Transverse colon (tissue), 4 donors: ENCODE results near the gene NFE2L3. TPM values are rescaled to one million over a fixed set of nuclear protein-coding genes. Genes with fewer than 3 reads are reported as not detected.
"Not testable (repeated sequence)": the region's sequence is repeated elsewhere in the genome, so short reads cannot be mapped to it uniquely, and the experiment has no call there.

Source experiments
- DNase-seq: peaks from one replicate; pipeline ENCODE4 v3.0.0-alpha.2; 2019
- H3K27ac ChIP-seq, 4 donors: fragments of 200-600 bp; sonication (generic); 2 replicates each; pipeline ENCODE4 v1.5.1; 2016 to 2018; ENCODE audit warnings: inconsistent platforms in 4 of 4
- H3K27me3 ChIP-seq: fragments of 200-600 bp; sonication (generic); 2 replicates; pipeline ENCODE4 v1.5.1; 2017; ENCODE audit warnings: inconsistent platforms
- H3K36me3 ChIP-seq, 4 donors: fragments of 200-600 bp; sonication (generic); 2 replicates each; pipeline ENCODE4 v1.5.1; 2017 to 2019; ENCODE audit warnings: inconsistent platforms in 4 of 4
- H3K4me1 ChIP-seq, 4 donors: fragments of 200-600 bp; sonication (generic); 2 replicates each; pipeline ENCODE4 v1.5.1; 2017 to 2020; ENCODE audit warnings: inconsistent platforms in 4 of 4
- H3K4me3 ChIP-seq, 4 donors: fragments of 200-600 bp; sonication (generic); 1 replicate in 1 of 4; 2 replicates in 3 of 4; pipeline versions ENCODE4 v1.5.1 to v1.6.1; 2017 to 2019; ENCODE audit warnings: inconsistent platforms in 4 of 4
- H3K9me3 ChIP-seq, 2 donors: fragments of 200-600 bp; sonication (generic); 2 replicates each; pipeline ENCODE4 v1.5.1; 2017 to 2019; ENCODE audit warnings: inconsistent platforms in 2 of 2
- CTCF ChIP-seq, 5 experiments: fragments of 200-600 bp in 3 of 5; fragments of 450-650 bp in 2 of 5; sonication (generic) in 3 of 5; IDR thresholded peaks; 1 replicate in 2 of 5; 2 replicates in 3 of 5; pipeline ENCODE4 v1.5.1; 2016 to 2017; ENCODE audit warnings: antibody characterized with exemption in 5 of 5, inconsistent platforms in 3 of 5, mild to moderate bottlenecking in 2 of 5, moderate library complexity in 1 of 5
- EP300 ChIP-seq: sonication (generic); formaldehyde crosslinking; IDR thresholded peaks from one replicate; pipeline ENCODE4 v1.6.1; 2017; ENCODE audit warnings: antibody characterized with exemption, low read depth
- POLR2A ChIP-seq: fragments of 450-650 bp; IDR thresholded peaks from one replicate; pipeline ENCODE4 v1.6.1; 2016; ENCODE audit warnings: antibody characterized with exemption, mild to moderate bottlenecking, moderate library complexity
- POLR2AphosphoS5 ChIP-seq, 3 donors: sonication (generic); formaldehyde crosslinking; IDR thresholded peaks; one replicate each; pipeline ENCODE4 v1.6.1; 2016; ENCODE audit warnings: antibody characterized with exemption in 3 of 3
- WGBS, 2 donors: methylation state at CpG; one replicate each; pipeline ENCODE4 v1.1.5; 2018; ENCODE audit warnings: low coverage in 1 of 2; 5-methylcytosine and 5-hydroxymethylcytosine counted together
- in situ Hi-C, 4 donors: fragments of 200-750 bp; cut with MboI; loops; one replicate each; pipeline versions ENCODE4 v1.15.0 to v1.15.1; 2017; ENCODE audit warnings: low sequenced_read_pairs in 3 of 4, low pct_ligation_motif_present in 1 of 4, low pct_unique_long_range_greater_than_20kb in 1 of 4
- intact Hi-C: fragments of 100-400 bp; cut with DNase I; formaldehyde crosslinking; loops from one replicate; pipeline ENCODE4 v1.15.1; 2023; ENCODE audit warnings: low total_unique reads
- total RNA-seq, 4 donors: library from RNA; depleted of rRNA; stranded (reverse); fragments of >200 nt; gene quantifications; one replicate each; pipeline ENCODE4 v1.1.0, GENCODE V29; 2016

NFE2L3 gene
- total RNA-seq, 4 donors from 2014 or later: 1.4 to 11.4 (median 6.6) TPM

DNA sequence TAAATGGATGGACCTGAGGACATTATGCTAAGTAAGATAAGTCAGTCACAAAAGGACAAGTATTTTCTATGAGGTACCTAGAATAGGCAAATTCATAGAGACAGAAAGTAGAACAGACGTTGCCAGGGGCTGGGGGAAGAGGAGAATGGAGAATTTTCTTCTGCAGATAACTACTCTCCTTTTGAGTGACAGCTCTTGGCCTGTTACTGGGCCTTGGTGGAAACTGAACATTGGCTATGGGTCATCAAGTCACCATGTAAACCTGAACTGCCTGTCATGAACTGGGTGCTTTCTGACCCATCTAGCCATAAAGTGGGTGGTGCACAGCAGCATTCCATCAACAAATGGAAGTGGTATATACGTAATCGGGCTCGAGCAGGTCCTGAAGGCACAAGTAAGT lies 29.3 kb upstream of the NFE2L3 start:
- in situ Hi-C loops (no loop called here), intact Hi-C loops (no loop called here)
- no peak for TF ChIP-seq POLR2AphosphoS5 (IDR thresholded peaks at IDR 0.05)
- no peak for TF ChIP-seq POLR2A
- TF ChIP-seq CTCF (IDR thresholded peaks at IDR 0.05): no peak
- no peak for TF ChIP-seq EP300
- no peaks in the 10 kb centered on the region for H3K9me3 ChIP-seq
- DNase-seq: no peak
- no peaks in the 10 kb centered on the region for H3K27me3 ChIP-seq
- H3K4me3 ChIP-seq: no peak overlapping the region
- H3K27ac ChIP-seq: no peak overlapping the region
- 83 to 85% methylated on average over 1 to 4 of the region's 4 CpGs for WGBS, 2 donors
- no peaks in the 10 kb centered on the region for H3K36me3 ChIP-seq
- H3K4me1 ChIP-seq: no peaks in the 10 kb centered on the region

- H3K27ac ChIP-seq, DNase-seq, H3K36me3 ChIP-seq, H3K9me3 ChIP-seq, intact Hi-C loops, H3K27me3 ChIP-seq, in situ Hi-C loops, H3K4me1 ChIP-seq, H3K4me3 ChIP-seq: not testable (repeated sequence)
- WGBS, 2 donors: 78 to 83% methylated on average over 2 to 4 of the region's 4 CpGs
Measured at GRCh38 chr7:26124775-26125174, 27.2 kb upstream of the NFE2L3 start.

DNA sequence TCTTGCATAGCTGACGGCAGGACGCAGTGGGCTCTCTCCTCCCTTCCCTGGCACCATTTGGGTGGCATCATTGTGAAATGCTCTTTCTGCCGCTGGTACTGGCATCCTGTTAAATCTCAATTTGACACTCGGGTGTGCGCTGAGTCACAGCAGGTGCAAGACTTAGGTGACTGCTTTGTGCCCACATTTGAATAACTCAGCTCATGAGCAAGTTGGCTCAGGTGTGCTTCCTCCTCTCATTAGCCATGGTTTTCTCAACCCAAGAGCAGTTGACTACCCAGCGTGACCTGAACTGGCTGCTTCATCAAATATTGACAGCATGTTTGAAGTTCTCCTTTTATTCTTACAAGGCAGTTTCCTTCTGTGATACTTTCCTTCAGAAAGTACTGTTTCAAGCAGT lies 24.6 kb upstream of the NFE2L3 start:
- 40 to 74% methylated on average over 1 to 6 of the region's 6 CpGs for WGBS, 2 donors
- no peak for TF ChIP-seq EP300
- TF ChIP-seq POLR2AphosphoS5 (IDR thresholded peaks at IDR 0.05): no peak
- TF ChIP-seq POLR2A: no peak
- no peak for TF ChIP-seq CTCF (IDR thresholded peaks at IDR 0.05)

GRCh38 chr7:26131056-26131589 lies 20.9 kb upstream of the NFE2L3 start:
- in situ Hi-C loops: no loop called here
- Histone ChIP-seq H3K36me3 (no peaks in the 10 kb centered on the region), H3K4me1 (no peaks in the 10 kb centered on the region), H3K4me3 (no peak overlapping the region), H3K9me3 (no peaks in the 10 kb centered on the region), H3K27ac (no peak overlapping the region), H3K27me3 (no peaks in the 10 kb centered on the region)
- TF ChIP-seq CTCF (IDR thresholded peaks at IDR 0.05) (no peak), EP300 (no peak), POLR2A (no peak)
- no peak for DNase-seq
- intact Hi-C loops: no loop called here
- WGBS, 2 donors: 76 to 89% methylated on average over 10 to 12 of the region's 12 CpGs

More for the DNA sequence above, 24.6 kb upstream of the NFE2L3 start:
- no peak for DNase-seq
- no peaks in the 10 kb centered on the region for H3K36me3 ChIP-seq
- intact Hi-C loops: no loop called here
- H3K4me1 ChIP-seq: no peaks in the 10 kb centered on the region
- in situ Hi-C loops: no loop called here
- H3K4me3 ChIP-seq: no peak overlapping the region
- no peaks in the 10 kb centered on the region for H3K27me3 ChIP-seq
- H3K27ac ChIP-seq: no peak overlapping the region
- no peaks in the 10 kb centered on the region for H3K9me3 ChIP-seq

DNA sequence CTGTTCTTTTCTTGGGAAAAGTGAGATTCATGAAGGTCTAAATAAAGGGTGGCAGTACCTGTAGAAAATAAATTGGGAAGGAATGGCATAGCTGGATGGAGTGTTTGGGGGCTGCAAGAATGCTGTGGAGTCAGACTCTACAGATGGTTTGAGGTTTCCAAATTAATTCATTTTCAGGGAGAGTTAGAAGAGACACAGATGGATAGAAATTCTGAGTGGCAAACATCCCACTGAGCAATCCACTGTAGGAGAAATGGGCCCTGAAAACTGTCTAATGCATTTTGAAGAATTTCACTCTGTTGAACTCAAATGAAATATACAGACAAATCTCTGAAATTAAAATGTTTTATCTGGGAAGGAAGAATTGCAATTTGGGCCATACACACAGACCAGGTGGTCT lies 16.9 kb upstream of the NFE2L3 start:
- Histone ChIP-seq H3K4me3 (no peak overlapping the region), H3K27me3 (no peaks in the 10 kb centered on the region), H3K27ac (no peak overlapping the region), H3K36me3 (no peaks in the 10 kb centered on the region), H3K4me1 (no peaks in the 10 kb centered on the region), H3K9me3 (no peaks in the 10 kb centered on the region)
- DNase-seq: no peak
- intact Hi-C loops: no loop called here
- TF ChIP-seq POLR2A (no peak), EP300 (no peak), CTCF (IDR thresholded peaks at IDR 0.05) (no peak), POLR2AphosphoS5 (IDR thresholded peaks at IDR 0.05) (no peak)
- in situ Hi-C loops: no loop called here
